Lower leg skin (tissue), 4 donors: ENCODE measurements around the gene OR6C3. TPM values are rescaled to one million over a fixed set of nuclear protein-coding genes. Genes with fewer than 3 reads are reported as not detected.
"Not testable (repeated sequence)": the region's sequence is repeated elsewhere in the genome, so short reads cannot be mapped to it uniquely, and the experiment has no call there.

Experiments used
- DNase-seq, 2 donors: peaks; one replicate each; pipeline ENCODE4 v3.0.0-alpha.2; 2019; ENCODE audit warnings: low spot score in 2 of 2
- H3K4me3 ChIP-seq: fragments of 200-600 bp; sonication (generic); 2 replicates; pipeline ENCODE4 v1.5.1; 2017; ENCODE audit warnings: mild to moderate bottlenecking, low read depth; ENCODE audit not compliant: poor library complexity, severe bottlenecking
- POLR2A ChIP-seq, 2 donors: fragments of 450-650 bp; IDR thresholded peaks; one replicate each; pipeline ENCODE4 v1.6.1; 2016 to 2017; ENCODE audit warnings: antibody characterized with exemption in 2 of 2, mild to moderate bottlenecking in 1 of 2, moderate library complexity in 1 of 2
- WGBS, 2 donors: methylation state at CpG; one replicate each; pipeline ENCODE4 v1.1.5; 2018; 5-methylcytosine and 5-hydroxymethylcytosine counted together
- intact Hi-C: fragments of 100-400 bp; cut with DNase I; formaldehyde crosslinking; loops from one replicate; pipeline ENCODE4 v1.15.0; 2023; ENCODE audit warnings: low total_unique reads
- total RNA-seq, 4 donors: library from RNA; depleted of rRNA; stranded (reverse); fragments of >200 nt; gene quantifications; one replicate each; pipeline ENCODE4 v1.1.0, GENCODE V29; 2016
- TF ChIP-seq, protein P1 (sequence below), 3 donors: fragments of 450-650 bp; IDR thresholded peaks; one replicate each; pipeline ENCODE4 v1.5.1; 2016; ENCODE audit warnings: antibody characterized with exemption in 3 of 3, mild to moderate bottlenecking in 3 of 3, moderate library complexity in 2 of 3

Gene OR6C3
- total RNA-seq, 4 donors from 2014 or later, result not detected

DNA sequence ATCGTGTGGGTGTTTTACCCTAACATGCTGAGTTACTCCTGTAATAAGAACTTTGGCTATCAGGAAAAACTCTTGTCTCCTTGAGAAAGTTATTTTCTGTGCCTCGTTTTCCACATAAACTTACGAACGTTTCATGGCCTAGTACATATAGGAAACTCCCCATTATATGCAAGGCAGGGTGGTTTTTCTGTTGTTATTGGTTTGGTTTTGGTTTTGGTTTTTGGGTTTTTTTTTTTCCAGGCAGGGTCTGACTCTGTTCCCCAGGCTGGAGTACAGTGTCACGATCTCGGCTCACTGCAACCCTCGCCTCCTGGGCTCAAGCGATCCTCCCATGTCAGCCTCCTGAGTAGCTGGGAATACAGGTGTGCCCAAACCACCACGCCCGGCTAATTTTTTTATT lies 5.5 kb downstream of the OR6C3 start:
- no peak for TF ChIP-seq POLR2A (IDR thresholded peaks at IDR 0.05)
- TF ChIP-seq, protein P1, sequence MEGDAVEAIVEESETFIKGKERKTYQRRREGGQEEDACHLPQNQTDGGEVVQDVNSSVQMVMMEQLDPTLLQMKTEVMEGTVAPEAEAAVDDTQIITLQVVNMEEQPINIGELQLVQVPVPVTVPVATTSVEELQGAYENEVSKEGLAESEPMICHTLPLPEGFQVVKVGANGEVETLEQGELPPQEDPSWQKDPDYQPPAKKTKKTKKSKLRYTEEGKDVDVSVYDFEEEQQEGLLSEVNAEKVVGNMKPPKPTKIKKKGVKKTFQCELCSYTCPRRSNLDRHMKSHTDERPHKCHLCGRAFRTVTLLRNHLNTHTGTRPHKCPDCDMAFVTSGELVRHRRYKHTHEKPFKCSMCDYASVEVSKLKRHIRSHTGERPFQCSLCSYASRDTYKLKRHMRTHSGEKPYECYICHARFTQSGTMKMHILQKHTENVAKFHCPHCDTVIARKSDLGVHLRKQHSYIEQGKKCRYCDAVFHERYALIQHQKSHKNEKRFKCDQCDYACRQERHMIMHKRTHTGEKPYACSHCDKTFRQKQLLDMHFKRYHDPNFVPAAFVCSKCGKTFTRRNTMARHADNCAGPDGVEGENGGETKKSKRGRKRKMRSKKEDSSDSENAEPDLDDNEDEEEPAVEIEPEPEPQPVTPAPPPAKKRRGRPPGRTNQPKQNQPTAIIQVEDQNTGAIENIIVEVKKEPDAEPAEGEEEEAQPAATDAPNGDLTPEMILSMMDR (IDR thresholded peaks at IDR 0.05), result no peak
- H3K4me3 ChIP-seq, result no peak overlapping the region
- intact Hi-C loops, result no loop called here
- 86 to 88% methylated on average over 10 of the region's 10 CpGs for WGBS, 2 donors
- DNase-seq, result no peak

DNA sequence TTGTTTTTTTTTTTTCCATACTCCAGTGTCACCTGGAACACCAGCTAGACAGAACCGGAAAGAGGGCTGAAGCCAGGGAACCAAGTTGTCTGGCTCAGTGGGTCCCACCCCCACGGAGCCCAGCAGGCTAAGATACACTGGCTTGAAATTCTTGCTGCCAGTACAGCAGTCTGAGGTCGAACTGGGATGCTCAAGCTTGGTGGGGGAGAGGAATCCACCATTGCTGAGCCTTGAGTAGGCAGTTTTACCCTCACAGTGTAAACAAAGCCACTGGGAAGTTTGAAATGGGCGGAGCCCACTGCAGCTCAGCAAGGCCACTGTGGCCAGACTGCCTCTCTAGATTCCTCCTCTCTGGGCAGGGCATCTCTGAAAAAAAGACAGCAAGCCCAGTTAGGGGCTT lies 24.8 kb downstream of the OR6C3 start:
- 65 to 74% methylated on average over 4 of the region's 4 CpGs for WGBS, 2 donors
- DNase-seq, H3K4me3 ChIP-seq, intact Hi-C loops: not testable (repeated sequence)

DNA sequence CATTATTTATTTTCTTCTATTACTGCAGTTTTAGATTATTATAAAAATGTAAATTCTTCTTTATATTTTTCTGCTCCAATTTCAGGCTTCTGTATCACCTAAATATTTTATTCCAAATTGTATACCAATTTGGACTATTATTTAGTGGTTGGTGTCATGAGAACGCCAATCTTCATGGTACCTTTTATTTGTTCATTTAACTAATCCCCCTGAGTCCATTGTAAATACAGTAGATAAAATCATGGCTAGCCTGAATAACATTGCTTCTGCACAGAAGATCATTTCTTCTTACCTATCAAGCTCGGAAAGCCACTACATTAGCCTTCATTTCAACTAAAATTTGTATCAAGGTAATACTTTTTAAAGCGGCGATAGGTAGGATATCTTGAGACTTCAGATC lies 32.1 kb downstream of the OR6C3 start, which contains the start of gene OR6C75:
Gene OR6C75, plus strand, starts transcription at position 301 of the 400 bp plus-strand sequence. CDS start 2,136 bp downstream, outside the sequence.
- WGBS, 2 donors, result 91 to 92% methylated on average over 4 of the region's 4 CpGs
- TF ChIP-seq, protein P1 (IDR thresholded peaks at IDR 0.05), result no peak
- no peak for TF ChIP-seq POLR2A (IDR thresholded peaks at IDR 0.05)
- DNase-seq, result no peak
- no peak within 1 kb of the TSS for H3K4me3 ChIP-seq
- intact Hi-C loops, result no loop called here

DNA sequence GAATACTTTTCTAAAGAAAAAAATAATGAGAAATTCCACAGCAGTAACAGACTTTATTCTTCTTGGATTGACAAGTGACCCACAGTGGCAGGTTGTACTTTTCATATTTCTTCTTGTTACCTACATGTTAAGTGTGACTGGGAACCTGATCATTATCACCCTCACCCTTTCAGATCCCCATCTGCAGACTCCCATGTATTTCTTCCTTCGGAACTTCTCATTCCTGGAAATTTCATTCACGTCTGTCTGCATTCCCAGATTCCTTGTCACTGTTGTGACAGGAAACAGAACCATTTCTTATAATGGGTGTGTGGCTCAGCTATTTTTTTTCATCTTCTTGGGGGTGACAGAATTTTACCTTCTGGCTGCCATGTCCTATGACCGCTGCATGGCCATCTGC lies 34.5 kb downstream of the OR6C3 start:
- 69 to 79% methylated on average over 3 of the region's 3 CpGs for WGBS, 2 donors
- intact Hi-C loops, result no loop called here

DNA sequence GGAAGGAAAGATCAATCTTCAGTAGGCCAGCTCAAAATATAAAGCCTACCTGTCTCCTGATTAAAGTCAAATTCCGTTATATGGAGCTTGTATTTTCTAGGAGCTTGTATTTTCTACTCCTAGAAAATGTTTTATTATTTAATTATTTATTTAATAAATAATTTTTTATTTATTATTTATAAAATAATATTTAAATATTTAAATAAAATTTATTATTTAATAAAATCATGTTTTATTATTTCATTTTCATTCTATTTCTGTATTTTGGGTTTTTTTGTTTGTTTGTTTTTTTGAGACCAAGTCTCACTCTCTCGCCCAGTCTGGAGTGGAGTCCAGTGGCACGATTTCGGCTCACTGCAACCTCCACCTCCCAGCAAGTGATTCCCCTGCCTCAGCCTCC lies 42.0 kb downstream of the OR6C3 start:
- no peak for DNase-seq
- TF ChIP-seq, protein P1 (IDR thresholded peaks at IDR 0.05), result no peak
- TF ChIP-seq POLR2A (IDR thresholded peaks at IDR 0.05), result no peak
- intact Hi-C loops, result no loop called here
- H3K4me3 ChIP-seq, result no peak overlapping the region
- WGBS, 2 donors, result 68% methylated on average over 4 of the region's 4 CpGs

More for the DNA sequence above, 34.5 kb downstream of the OR6C3 start:
- no peak overlapping the region for H3K4me3 ChIP-seq
- no peak for TF ChIP-seq POLR2A (IDR thresholded peaks at IDR 0.05)
- TF ChIP-seq, protein P1 (IDR thresholded peaks at IDR 0.05), result no peak
- DNase-seq, result no peak

Other genes with a start within 250 kb of the OR6C3 start
- gene OR9K2, start 204.3 kb upstream of the OR6C3 start, total RNA-seq, result not detected
- gene OR10A7, start 109.7 kb upstream of the OR6C3 start, total RNA-seq, result not detected
- not detected for gene OR6C74, start 86.1 kb upstream of the OR6C3 start, total RNA-seq
- gene OR6C6, start 34.2 kb upstream of the OR6C3 start, total RNA-seq, result not detected
- gene OR6C1, start 16.4 kb upstream of the OR6C3 start, total RNA-seq, result not detected
- gene OR6C75, start 32.2 kb downstream of the OR6C3 start, total RNA-seq, result not detected
- gene OR6C65, start 69.8 kb downstream of the OR6C3 start, total RNA-seq, result not detected
- gene OR6C76, start 95.5 kb downstream of the OR6C3 start, total RNA-seq, result not detected
- gene OR6C2, start 113.3 kb downstream of the OR6C3 start, total RNA-seq, result not detected
- gene OR6C70, start 139.4 kb downstream of the OR6C3 start, total RNA-seq, result not detected
- gene OR6C68, start 161.6 kb downstream of the OR6C3 start, total RNA-seq, result not detected
- not detected for gene OR6C4, start 218.9 kb downstream of the OR6C3 start, total RNA-seq
- gene OR2AP1, start 241.7 kb downstream of the OR6C3 start, total RNA-seq, result not detected